ENCODE measurements around the gene CORO2B. TPM values are rescaled to one million over a fixed set of nuclear protein-coding genes. Genes with fewer than 3 reads are reported as not detected.

Gene CORO2B
- total RNA-seq, 1 donor from 2014 or later, result 11.0 TPM

GRCh38 chr15:68586274-68586961, 7.6 kb downstream of the CORO2B start:
- peak in 1 of 2 donors; percentile 64 for DNase-seq (ENCODE audit: low spot score in 2 of 2)
- Histone ChIP-seq H3K36me3 (no peaks in the 10 kb centered on the region), H3K4me3 (no peak overlapping the region), H3K27ac (peak overlapping the region; percentile 46 to 59), H3K9me3 (no peaks in the 10 kb centered on the region), H3K4me1 (peaks cover 4 to 28% of the 10 kb centered on the region in 2 donors), H3K27me3 (no peaks in the 10 kb centered on the region)
- TF ChIP-seq, protein P1, sequence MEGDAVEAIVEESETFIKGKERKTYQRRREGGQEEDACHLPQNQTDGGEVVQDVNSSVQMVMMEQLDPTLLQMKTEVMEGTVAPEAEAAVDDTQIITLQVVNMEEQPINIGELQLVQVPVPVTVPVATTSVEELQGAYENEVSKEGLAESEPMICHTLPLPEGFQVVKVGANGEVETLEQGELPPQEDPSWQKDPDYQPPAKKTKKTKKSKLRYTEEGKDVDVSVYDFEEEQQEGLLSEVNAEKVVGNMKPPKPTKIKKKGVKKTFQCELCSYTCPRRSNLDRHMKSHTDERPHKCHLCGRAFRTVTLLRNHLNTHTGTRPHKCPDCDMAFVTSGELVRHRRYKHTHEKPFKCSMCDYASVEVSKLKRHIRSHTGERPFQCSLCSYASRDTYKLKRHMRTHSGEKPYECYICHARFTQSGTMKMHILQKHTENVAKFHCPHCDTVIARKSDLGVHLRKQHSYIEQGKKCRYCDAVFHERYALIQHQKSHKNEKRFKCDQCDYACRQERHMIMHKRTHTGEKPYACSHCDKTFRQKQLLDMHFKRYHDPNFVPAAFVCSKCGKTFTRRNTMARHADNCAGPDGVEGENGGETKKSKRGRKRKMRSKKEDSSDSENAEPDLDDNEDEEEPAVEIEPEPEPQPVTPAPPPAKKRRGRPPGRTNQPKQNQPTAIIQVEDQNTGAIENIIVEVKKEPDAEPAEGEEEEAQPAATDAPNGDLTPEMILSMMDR (IDR thresholded peaks at IDR 0.05), result no peak
- intact Hi-C loops (cut with DNase I), result no loop called here

GRCh38 chr15:68587769-68588385, 9.1 kb downstream of the CORO2B start:
- peak overlapping the region in 1 of 2 donors; percentile 30 for H3K27ac ChIP-seq
- no peak for DNase-seq (ENCODE audit: low spot score in 2 of 2)
- intact Hi-C loops (cut with DNase I), result no loop called here
- H3K36me3 ChIP-seq, result no peaks in the 10 kb centered on the region
- no peaks in the 10 kb centered on the region for H3K9me3 ChIP-seq
- no peak overlapping the region for H3K4me3 ChIP-seq
- no peaks in the 10 kb centered on the region for H3K27me3 ChIP-seq
- H3K4me1 ChIP-seq, result peaks cover 4 to 28% of the 10 kb centered on the region in 2 donors
- TF ChIP-seq, protein P1 (IDR thresholded peaks at IDR 0.05), result no peak

- H3K27me3 ChIP-seq, result no peaks in the 10 kb centered on the region
- TF ChIP-seq, protein P1 (IDR thresholded peaks at IDR 0.05), result no peak
- H3K9me3 ChIP-seq, result no peaks in the 10 kb centered on the region
- no peak overlapping the region for H3K4me3 ChIP-seq
- peaks cover 4 to 24% of the 10 kb centered on the region in 2 donors for H3K4me1 ChIP-seq
- intact Hi-C loops (cut with DNase I), result no loop called here
- H3K36me3 ChIP-seq, result no peaks in the 10 kb centered on the region
- no peak for DNase-seq (ENCODE audit: low spot score in 2 of 2)
- peak overlapping the region; percentile 63 to 65 for H3K27ac ChIP-seq
Measured at GRCh38 chr15:68589053-68589452, 10.3 kb downstream of the CORO2B start.

GRCh38 chr15:68589783-68590710, 11.3 kb downstream of the CORO2B start:
- no peaks in the 10 kb centered on the region for H3K9me3 ChIP-seq
- TF ChIP-seq, protein P1 (IDR thresholded peaks at IDR 0.05), result no peak
- H3K27ac ChIP-seq, result peak overlapping the region; percentile 63 to 65
- no peaks in the 10 kb centered on the region for H3K36me3 ChIP-seq
- no peaks in the 10 kb centered on the region for H3K27me3 ChIP-seq
- peaks cover 0 to 16% of the 10 kb centered on the region in 2 donors for H3K4me1 ChIP-seq
- no peak overlapping the region for H3K4me3 ChIP-seq
- DNase-seq (ENCODE audit: low spot score in 2 of 2), result no peak
- intact Hi-C loops (cut with DNase I), result loop anchor here (2.0 kb wide), 1 partner anchor 19 kb away; no protein-coding TSS in a partner anchor

DNA sequence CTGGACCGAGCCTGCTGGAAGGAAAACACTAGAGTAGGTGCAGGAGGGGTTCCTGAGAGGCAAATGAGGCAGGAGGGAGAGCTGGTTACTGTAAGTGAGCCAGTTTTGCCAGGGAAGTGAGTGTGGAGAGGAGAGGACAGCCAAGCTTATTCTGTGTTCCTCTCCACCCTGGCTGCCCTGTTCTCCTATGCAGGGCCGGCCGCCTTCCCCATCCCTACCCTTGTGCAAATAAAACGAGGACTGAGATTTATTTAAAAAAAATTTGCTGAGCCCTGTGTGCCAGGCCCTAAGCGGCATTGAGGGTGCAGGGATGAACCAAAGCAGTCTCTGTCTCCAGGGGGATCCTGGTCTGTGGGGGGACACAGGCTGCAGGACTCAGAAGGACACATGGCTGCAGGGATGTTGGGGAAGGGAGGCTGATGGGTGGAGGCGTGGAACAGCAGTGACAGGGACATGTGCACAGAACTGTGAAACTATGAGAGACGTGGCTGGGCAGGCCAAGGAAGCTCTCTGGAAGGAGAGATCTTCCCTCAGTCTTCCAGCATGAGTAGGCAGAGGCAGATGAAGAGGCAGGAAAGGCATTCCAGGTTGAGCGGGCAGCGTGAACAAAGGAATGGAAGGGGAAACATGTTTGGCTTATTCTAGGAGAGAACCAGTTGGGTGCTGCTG, 12.1 kb downstream of the CORO2B start:
- H3K27me3 ChIP-seq, result no peaks in the 10 kb centered on the region
- H3K4me3 ChIP-seq, result no peak overlapping the region
- TF ChIP-seq, protein P1 (IDR thresholded peaks at IDR 0.05), result no peak
- no peaks in the 10 kb centered on the region for H3K9me3 ChIP-seq
- DNase-seq (ENCODE audit: low spot score in 2 of 2), result no peak
- intact Hi-C loops (cut with DNase I), result loop anchor here (2.0 kb wide), 1 partner anchor 18 kb away; no protein-coding TSS in a partner anchor
- no peaks in the 10 kb centered on the region for H3K36me3 ChIP-seq
- peak overlapping the region in 1 of 2 donors; percentile 65 for H3K27ac ChIP-seq
- peaks cover 0 to 15% of the 10 kb centered on the region in 2 donors for H3K4me1 ChIP-seq

Measured in ascending aorta (tissue), 2 donors.